ENCODE results near the gene CD7.

Gene CD7

GRCh38 chr17:82338858-82339633 lies 21.6 kb upstream of the CD7 start:
- Histone ChIP-seq H3K36me3 (ENCODE audit: insufficient read depth, low read length) (no peaks in the 10 kb centered on the region; the same call in 1 of the 2 replicates), H3K4me2 (ENCODE audit: low read length) (no peak overlapping the region), H3K4me3 (ENCODE audit: low read depth, low read length, poor library complexity, severe bottlenecking) (no peak overlapping the region), H4K20me1 (ENCODE audit: insufficient read depth, low read length) (no peaks in the 10 kb centered on the region), H3K9me3 (ENCODE audit: low read length) (no peaks in the 10 kb centered on the region), H3F3A (ENCODE audit: insufficient read depth, low read length) (no peaks in the 10 kb centered on the region), H3K27me3 (ENCODE audit: insufficient read depth, low read length) (peaks cover 15% of the 10 kb centered on the region; the same call in 1 of the 2 replicates), H3K9me2 (ENCODE audit: low read depth, low read length) (no peaks in the 10 kb centered on the region), H3K27ac (ENCODE audit: low read depth, low read length, poor library complexity, severe bottlenecking) (no peak overlapping the region), H3K4me1 (ENCODE audit: insufficient read depth, low read length, severe bottlenecking) (peaks cover 5% of the 10 kb centered on the region), H2AFZ (ENCODE audit: low read length) (no peak overlapping the region), H3K79me2 (ENCODE audit: insufficient read depth, low read length) (no peaks in the 10 kb centered on the region), H3K9ac (ENCODE audit: low read length) (no peak overlapping the region)
- no peak for TF ChIP-seq CTCF (IDR thresholded peaks at IDR 0.05; ENCODE audit: low read length)

GRCh38 chr17:82334622-82335394 lies 17.4 kb upstream of the CD7 start:
- Histone ChIP-seq H4K20me1 (ENCODE audit: insufficient read depth, low read length) (no peaks in the 10 kb centered on the region), H3K79me2 (ENCODE audit: insufficient read depth, low read length) (no peaks in the 10 kb centered on the region), H3F3A (ENCODE audit: insufficient read depth, low read length) (no peaks in the 10 kb centered on the region), H3K9me3 (ENCODE audit: low read length) (no peaks in the 10 kb centered on the region), H3K27me3 (ENCODE audit: insufficient read depth, low read length) (peaks cover 14% of the 10 kb centered on the region; the same call in 1 of the 2 replicates), H3K4me2 (ENCODE audit: low read length) (peak overlapping the region; percentile 34), H3K4me3 (ENCODE audit: low read depth, low read length, poor library complexity, severe bottlenecking) (no peak overlapping the region), H3K4me1 (ENCODE audit: insufficient read depth, low read length, severe bottlenecking) (peaks cover 5% of the 10 kb centered on the region), H3K9me2 (ENCODE audit: low read depth, low read length) (no peaks in the 10 kb centered on the region), H3K36me3 (ENCODE audit: insufficient read depth, low read length) (no peaks in the 10 kb centered on the region), H3K27ac (ENCODE audit: low read depth, low read length, poor library complexity, severe bottlenecking) (no peak overlapping the region), H2AFZ (ENCODE audit: low read length) (no peak overlapping the region), H3K9ac (ENCODE audit: low read length) (no peak overlapping the region)
- TF ChIP-seq CTCF (IDR thresholded peaks at IDR 0.05; ENCODE audit: low read length): no peak
- no peak for TF ChIP-seq EZH2 (IDR thresholded peaks at IDR 0.05; ENCODE audit: borderline replicate concordance, low read length)

GRCh38 chr17:82334204-82334621 lies 16.8 kb upstream of the CD7 start:
- no peak overlapping the region for H3K27ac ChIP-seq (ENCODE audit: low read depth, low read length, poor library complexity, severe bottlenecking)
- H3K27me3 ChIP-seq (ENCODE audit: insufficient read depth, low read length): peaks cover 14% of the 10 kb centered on the region; the same call in 1 of the 2 replicates
- H3K36me3 ChIP-seq (ENCODE audit: insufficient read depth, low read length): no peaks in the 10 kb centered on the region
- H4K20me1 ChIP-seq (ENCODE audit: insufficient read depth, low read length): no peaks in the 10 kb centered on the region
- peak overlapping the region; percentile 34 for H3K4me2 ChIP-seq (ENCODE audit: low read length)
- no peaks in the 10 kb centered on the region for H3K79me2 ChIP-seq (ENCODE audit: insufficient read depth, low read length)
- no peak for TF ChIP-seq CTCF (IDR thresholded peaks at IDR 0.05; ENCODE audit: low read length)
- no peak for TF ChIP-seq EZH2 (IDR thresholded peaks at IDR 0.05; ENCODE audit: borderline replicate concordance, low read length)
- no peaks in the 10 kb centered on the region for H3K9me3 ChIP-seq (ENCODE audit: low read length)
- H3K4me3 ChIP-seq (ENCODE audit: low read depth, low read length, poor library complexity, severe bottlenecking): no peak overlapping the region
- no peaks in the 10 kb centered on the region for H3F3A ChIP-seq (ENCODE audit: insufficient read depth, low read length)
- no peaks in the 10 kb centered on the region for H3K9me2 ChIP-seq (ENCODE audit: low read depth, low read length)
- H3K9ac ChIP-seq (ENCODE audit: low read length): no peak overlapping the region
- peaks cover 5% of the 10 kb centered on the region for H3K4me1 ChIP-seq (ENCODE audit: insufficient read depth, low read length, severe bottlenecking)
- no peak overlapping the region for H2AFZ ChIP-seq (ENCODE audit: low read length)

Measured in OCI-LY1 (cell line).